Neural crest cell (in vitro differentiated cells): Measurements from ENCODE around the gene NXPH4. TPM values are rescaled to one million over a fixed set of nuclear protein-coding genes. Genes with fewer than 3 reads are reported as not detected.

ENCODE experiments used
- DNase-seq: peaks from one replicate; pipeline ENCODE4 v3.0.0; 2021; ENCODE audit warnings: low read depth, mixed read lengths, low spot score
- H3K27ac Mint-ChIP-seq: one replicate; pipeline ENCODE4 v1.8.0; 2021; ENCODE audit warnings: mild to moderate bottlenecking, mixed read lengths; ENCODE audit not compliant: unreplicated experiment
- H3K27me3 Mint-ChIP-seq: 2 replicates; pipeline ENCODE4 v1.8.0; 2021; ENCODE audit warnings: low read depth, mild to moderate bottlenecking, mixed read lengths
- H3K36me3 Mint-ChIP-seq: 2 replicates; pipeline ENCODE4 v1.8.0; 2021; ENCODE audit warnings: low read depth, mild to moderate bottlenecking, mixed read lengths
- H3K4me1 Mint-ChIP-seq: 2 replicates; pipeline ENCODE4 v1.8.0; 2021; ENCODE audit warnings: mixed read lengths
- H3K4me3 Mint-ChIP-seq: one replicate; pipeline ENCODE4 v1.8.0; 2021; ENCODE audit warnings: mild to moderate bottlenecking, mixed read lengths
- H3K9me3 Mint-ChIP-seq: 2 replicates; pipeline ENCODE4 v1.8.0; 2021; ENCODE audit warnings: mixed read lengths
- CTCF ChIP-seq: fragments of 200-600 bp; sonication (generic); conservative IDR thresholded peaks from 2 replicates; pipeline ENCODE4 v1.5.0; 2021; ENCODE audit warnings: antibody characterized with exemption, mild to moderate bottlenecking
- total RNA-seq: library from RNA; stranded (reverse); gene quantifications from 2 replicates; pipeline ENCODE4 v1.2.1, GENCODE V29; 2021

The NXPH4 gene
- total RNA-seq, 1 donor from 2014 or later = 0.91 TPM

- no peaks in the 10 kb centered on the region for H3K36me3 Mint-ChIP-seq
Measured at GRCh38 chr12:57170408-57170807, 46.2 kb upstream of the NXPH4 start.

GRCh38 chr12:57170927-57171326 lies 45.7 kb upstream of the NXPH4 start:
- H3K36me3 Mint-ChIP-seq = no peaks in the 10 kb centered on the region
- no peaks in the 10 kb centered on the region for H3K9me3 Mint-ChIP-seq
- peaks cover 13% of the 10 kb centered on the region for H3K4me1 Mint-ChIP-seq
- DNase-seq = no peak
- H3K27ac Mint-ChIP-seq = no peak overlapping the region
- no peak overlapping the region for H3K4me3 Mint-ChIP-seq
- H3K27me3 Mint-ChIP-seq = no peaks in the 10 kb centered on the region
- no peak for TF ChIP-seq CTCF

More at GRCh38 chr12:57170408-57170807, 46.2 kb upstream of the NXPH4 start:
- no peaks in the 10 kb centered on the region for H3K27me3 Mint-ChIP-seq
- no peak overlapping the region for H3K4me3 Mint-ChIP-seq
- H3K27ac Mint-ChIP-seq = no peak overlapping the region
- peaks cover 13% of the 10 kb centered on the region for H3K4me1 Mint-ChIP-seq
- TF ChIP-seq CTCF = no peak
- no peaks in the 10 kb centered on the region for H3K9me3 Mint-ChIP-seq
- no peak for DNase-seq

- Mint-ChIP-seq H3K4me1 (peaks cover 13% of the 10 kb centered on the region), H3K4me3 (no peak overlapping the region), H3K27me3 (no peaks in the 10 kb centered on the region), H3K9me3 (no peaks in the 10 kb centered on the region), H3K36me3 (peaks cover 4% of the 10 kb centered on the region), H3K27ac (no peak overlapping the region)
- TF ChIP-seq CTCF = no peak
- DNase-seq = no peak
Measured at GRCh38 chr12:57171668-57172067, 44.9 kb upstream of the NXPH4 start.

GRCh38 chr12:57173089-57173488 lies 43.5 kb upstream of the NXPH4 start:
- Mint-ChIP-seq H3K27ac (no peak overlapping the region), H3K4me1 (peaks cover 13% of the 10 kb centered on the region), H3K27me3 (no peaks in the 10 kb centered on the region), H3K4me3 (no peak overlapping the region), H3K9me3 (no peaks in the 10 kb centered on the region), H3K36me3 (peaks cover 4% of the 10 kb centered on the region)
- peak; percentile 37 for DNase-seq
- TF ChIP-seq CTCF = peak; percentile 64

- H3K27ac Mint-ChIP-seq = no peak overlapping the region
Measured at GRCh38 chr12:57173683-57174082, 42.9 kb upstream of the NXPH4 start.

More at GRCh38 chr12:57173683-57174082, 42.9 kb upstream of the NXPH4 start:
- no peak for TF ChIP-seq CTCF
- Mint-ChIP-seq H3K27me3 (no peaks in the 10 kb centered on the region), H3K9me3 (no peaks in the 10 kb centered on the region), H3K36me3 (peaks cover 6% of the 10 kb centered on the region), H3K4me1 (peaks cover 13% of the 10 kb centered on the region), H3K4me3 (no peak overlapping the region)
- no peak for DNase-seq
